ENCODE measurements around the gene MYH15.

The MYH15 gene

DNA sequence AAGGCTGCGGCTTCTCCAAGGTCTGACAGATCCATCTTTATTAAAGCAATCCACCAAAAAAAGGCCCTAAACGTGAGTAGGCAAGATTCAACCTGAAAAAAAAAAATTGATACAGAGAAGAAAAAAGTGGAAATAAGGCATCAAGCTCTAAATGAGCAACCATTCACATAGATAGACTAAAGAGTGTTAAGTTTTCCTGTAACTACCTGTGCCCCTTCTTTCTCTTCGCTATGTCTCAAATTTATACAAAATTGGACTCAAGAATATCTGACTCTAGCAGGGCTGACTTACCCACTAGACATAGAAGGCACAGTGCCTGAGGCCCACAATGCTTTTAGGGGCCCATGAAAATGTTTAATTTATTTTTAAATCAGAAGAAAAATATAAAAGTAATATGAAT lies at the start of gene MYH15:
MYH15 (minus strand) TSS at position 101 of the 400 bp plus-strand sequence; CDS start at position 35, 66 bp downstream.
- DNase-seq = no peak

DNA sequence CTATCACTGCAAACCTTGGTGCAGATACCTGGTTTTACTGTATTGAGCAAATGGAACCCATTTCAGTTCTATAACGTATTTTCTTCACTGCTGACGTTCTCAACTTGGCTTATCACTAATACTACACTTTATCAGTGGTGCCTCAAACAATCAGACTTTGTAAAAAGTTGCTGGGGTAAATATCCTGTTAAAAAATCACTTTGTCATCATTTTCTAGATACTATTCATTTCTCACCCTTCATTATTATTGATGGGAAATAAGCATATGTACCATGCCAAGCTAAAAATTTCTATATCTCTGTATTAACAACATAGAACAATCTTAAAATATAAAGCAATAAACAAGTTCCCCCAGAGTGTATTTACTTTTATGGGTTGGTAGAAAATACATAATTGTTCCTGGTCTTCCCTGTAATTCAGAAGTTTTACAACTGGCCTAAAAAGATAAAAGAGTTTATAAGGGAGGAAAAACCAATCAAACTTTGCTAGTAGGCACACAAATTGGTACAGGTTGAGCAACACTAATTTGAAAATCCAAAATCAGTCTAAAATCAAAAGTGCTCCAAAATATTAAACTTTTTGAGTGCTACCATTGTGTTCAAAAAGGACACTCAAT lies 45.7 kb upstream of the MYH15 start:
- DNase-seq = no peak

DNA sequence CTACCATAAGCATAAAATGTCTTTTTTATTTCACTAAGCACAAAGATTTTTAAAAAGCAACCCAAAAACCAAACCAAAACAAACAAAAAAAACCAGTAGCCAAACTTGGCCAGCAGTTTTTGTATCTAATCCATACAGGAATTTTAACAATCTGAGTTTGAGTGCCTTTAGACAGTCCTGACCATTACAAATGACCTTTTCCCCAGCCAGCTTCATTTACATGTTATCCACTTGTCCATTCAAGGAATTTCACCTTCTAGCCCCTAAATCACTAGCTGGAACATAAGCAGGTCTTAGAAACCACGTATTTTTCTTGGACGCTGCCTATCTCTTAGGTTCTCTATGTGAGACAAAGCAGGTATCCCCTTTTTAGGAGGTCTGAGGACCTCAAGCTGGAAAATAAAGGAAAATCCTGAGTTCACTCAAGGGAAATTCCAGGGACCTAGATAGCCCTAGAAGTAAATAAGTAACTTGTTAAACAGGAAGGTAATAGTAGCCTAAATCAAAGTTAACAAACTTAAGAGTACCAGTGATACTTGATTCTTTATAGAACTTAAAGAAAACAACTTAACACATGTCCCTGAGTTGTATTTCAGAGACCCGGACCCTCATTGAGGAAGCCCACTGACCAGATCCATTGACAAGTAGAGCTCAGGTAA lies 44.6 kb upstream of the MYH15 start:
- DNase-seq = no peak

DNA sequence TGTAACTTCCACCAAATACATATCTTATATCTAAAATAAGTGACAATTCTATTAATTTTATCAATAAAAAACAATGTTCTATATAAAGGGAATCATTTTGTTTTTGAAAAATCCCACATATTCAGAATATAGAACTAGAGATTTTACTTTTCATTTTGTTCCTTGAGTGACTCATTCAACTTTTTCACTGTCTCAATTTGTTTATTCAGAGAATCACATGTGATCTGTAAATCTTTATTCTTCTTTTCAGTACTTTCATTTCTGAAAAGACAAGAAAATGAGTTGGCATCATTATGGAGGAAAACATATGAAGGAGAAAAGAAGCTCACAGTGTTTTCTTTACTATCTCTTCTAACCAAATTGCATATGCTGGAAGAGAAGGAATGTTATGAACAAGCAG lies 43.8 kb upstream of the MYH15 start:
- no peak for DNase-seq

DNA sequence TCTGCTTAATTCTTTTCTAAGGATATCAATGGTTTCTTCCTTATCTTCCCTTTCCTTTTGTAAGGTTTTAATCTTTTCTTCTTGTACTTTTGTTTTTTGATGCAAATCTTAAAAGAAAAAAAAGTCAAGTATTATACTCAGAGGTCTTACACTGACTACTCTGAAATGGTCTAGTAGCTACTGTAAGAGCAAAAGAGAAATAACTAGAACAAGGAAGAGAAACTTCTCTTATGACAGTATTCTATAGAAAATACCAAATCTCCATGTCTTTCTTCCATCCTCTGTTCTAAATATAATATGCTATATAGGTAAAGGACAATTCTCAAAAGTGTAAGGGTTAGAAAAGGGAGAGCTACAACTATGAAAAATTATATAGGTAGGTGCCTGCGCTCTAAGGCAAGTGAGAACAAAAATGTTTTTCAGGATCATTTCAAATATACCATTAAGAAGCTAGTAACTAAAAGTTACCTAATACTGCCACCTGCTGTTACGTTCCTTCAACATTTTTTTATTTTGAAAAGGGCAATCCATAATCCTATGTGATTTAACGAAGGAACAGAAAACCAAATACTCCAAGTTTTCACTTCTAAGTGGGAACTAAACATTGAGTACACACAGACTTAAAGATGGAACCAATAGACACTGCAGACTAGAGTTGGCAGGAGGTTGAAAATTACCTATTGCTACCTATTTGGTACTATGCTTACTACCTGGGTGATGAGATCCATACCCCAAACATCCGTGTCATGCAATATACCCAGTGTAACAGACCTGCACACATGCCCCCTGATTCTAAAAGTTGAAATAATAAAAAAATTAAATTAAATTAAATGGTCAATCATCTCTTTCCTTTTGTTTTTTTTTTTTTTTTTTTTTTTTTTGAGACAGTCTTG lies 42.1 kb upstream of the MYH15 start:
- peak in 1 of 2 experiments; percentile 31 for DNase-seq

DNA sequence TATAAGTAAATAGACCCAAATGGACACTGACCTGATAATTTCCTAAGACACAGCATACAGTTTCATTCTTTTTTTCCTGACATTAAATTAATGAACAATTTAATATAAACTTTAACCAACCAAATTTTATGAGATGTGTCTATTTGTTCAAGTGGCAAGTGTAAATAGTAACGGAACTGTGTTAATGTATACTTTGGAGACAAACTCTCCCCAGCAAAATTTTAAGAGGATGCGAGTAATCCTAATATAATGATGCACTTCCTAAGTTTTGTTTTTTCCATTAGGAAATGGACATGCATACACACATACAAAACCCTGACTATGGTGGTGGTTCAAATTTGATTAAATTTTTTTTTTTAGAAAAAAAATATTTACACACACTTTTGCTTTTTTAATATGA lies 38.5 kb upstream of the MYH15 start:
- DNase-seq = no peak

DNA sequence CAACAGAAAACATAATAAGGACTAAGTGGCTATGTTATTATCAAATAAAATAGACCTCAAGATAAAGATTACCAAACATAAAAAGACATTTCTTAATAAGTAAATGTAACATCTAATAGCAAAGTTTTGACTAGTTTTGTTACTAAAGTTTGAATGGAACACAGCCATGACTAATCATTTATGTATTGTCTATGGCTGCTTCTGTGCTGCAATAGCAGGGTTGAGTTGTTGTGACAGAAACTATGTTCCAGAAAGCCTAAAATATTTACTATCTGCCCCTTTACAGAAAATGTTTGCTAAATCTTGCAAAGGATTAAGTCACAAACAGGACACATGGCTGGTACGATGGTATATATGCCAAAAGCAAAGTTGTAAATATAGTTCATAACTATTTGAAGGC lies 37.9 kb upstream of the MYH15 start:
- no peak for DNase-seq

DNA sequence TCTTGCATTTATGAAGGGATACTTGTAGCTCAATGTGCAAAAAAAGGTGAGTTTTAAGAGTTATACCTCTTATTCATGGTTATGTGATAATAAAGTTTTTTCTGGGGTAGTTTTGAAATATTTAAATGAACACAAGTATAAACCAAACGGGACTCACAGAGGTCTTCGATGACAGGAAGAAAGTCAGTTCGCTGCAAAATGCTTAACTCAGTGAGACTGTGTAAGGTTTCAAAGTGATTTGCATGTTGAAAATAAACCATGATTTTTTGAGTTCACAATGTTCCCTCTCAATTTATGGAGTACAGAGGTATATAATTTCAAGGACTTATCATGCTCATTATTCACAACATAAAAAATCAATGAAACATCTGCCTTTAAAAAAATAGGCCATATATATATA lies 36.3 kb upstream of the MYH15 start:
- no peak for DNase-seq

DNA sequence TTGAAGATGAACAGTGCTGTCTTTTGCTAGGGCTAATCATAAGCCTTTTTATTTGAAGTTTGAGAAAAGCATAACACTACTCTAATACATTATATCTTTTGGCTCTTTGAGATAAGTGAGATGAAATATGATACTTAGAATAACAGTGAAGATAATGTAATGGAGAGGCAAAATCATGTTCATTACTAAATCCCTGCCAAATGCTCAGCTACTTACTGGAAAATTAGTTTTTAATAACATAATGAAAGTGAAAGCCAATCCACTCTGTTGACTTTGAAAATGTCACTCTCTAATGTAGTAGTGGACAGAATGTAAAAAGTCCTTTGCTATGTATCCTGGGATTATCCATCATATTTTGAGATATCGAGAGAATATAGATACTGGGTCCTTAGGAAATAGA lies 35.9 kb upstream of the MYH15 start:
- no peak for DNase-seq

DNA sequence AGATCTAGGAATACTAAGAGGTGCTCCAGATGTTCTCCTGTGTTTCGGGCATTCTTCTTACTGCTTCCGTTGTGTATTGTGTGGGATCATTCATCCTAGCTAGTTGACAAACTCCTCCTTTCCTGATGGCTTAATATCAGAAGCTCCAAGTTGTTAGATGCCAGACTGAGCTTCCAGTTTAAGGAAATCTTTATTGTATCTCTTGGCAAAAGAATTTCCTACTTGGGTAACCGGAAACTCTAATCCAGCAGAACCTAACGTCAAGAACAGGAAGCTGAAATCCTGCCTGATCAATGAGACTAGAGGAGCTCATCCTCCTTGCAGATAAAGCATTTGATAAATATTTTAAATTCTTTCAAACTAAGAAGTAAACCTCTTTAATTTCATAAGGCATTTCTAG lies 27.7 kb upstream of the MYH15 start:
- DNase-seq = no peak

DNA sequence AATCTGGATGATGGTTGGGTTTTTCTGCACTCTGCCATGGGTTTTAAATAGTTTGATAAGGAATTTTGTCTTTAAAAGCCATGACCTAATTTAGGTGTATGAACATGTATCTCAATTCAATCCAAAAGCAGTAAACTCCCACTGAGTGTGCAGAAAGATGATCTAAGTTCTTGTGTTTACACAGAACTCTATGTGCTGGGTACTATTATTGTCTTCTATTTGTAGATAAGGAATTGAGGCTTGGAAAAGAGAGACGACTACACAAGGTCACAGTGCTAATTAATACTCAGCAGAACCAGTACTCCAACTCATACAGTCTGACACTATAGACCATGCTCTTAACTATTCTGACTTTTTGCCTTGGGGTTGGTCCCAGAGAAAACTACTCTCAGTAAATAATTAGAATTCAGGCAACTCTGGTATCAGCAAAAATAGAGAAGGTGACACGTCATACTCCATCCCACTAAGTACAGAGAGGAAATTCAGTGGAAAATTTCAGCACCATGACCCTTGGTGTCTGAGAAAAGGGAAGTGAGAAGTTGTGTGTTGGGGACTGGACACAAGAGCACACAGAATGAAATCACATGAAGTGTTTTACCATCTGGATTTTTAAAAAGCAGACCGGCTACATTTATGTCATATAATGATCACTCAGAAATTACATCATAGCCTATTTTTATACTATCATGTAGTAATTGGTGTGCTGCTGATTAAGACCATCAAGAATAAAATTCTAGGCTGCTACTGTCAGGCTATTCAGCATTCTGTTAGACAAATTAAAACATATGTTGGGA lies 18.3 kb upstream of the MYH15 start:
- no peak for DNase-seq

DNA sequence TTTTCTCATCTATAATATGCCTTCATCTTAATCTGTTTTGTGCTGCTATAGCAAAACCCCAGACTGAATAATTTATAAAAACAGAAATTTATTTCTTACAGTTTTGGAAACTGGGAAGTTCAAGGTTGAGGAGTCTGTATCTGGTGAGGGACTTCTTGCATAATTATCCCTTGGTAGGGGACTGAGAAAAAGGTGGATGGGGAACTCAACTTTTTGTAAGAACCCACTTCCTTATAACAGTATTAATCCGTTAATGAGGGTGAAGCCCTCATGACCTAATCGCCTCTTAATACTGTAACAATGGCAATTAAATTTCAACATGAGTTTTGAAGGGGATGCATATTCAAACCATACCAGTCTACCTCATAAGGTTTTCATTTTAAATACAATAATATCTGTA lies 17.4 kb upstream of the MYH15 start:
- DNase-seq = no peak

DNA sequence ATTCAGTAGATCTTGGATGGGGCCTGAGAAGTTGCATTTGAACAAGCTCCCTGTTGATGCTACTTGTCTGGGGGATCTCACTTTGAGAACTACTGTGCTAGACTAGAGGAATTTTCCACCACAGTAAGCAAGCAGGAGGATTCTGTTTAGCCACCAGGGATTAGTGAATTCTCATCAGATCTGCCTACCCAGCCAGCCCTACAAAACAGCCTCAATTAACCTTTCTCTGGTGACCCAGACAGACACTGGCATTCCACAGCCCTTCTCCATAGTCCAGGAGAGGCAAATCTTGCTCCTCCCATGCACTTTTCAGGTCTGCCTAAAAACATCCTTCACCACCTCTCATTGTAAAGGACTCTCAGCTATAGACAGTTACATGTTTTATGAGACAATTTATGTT lies 16.7 kb upstream of the MYH15 start:
- no peak for DNase-seq

DNA sequence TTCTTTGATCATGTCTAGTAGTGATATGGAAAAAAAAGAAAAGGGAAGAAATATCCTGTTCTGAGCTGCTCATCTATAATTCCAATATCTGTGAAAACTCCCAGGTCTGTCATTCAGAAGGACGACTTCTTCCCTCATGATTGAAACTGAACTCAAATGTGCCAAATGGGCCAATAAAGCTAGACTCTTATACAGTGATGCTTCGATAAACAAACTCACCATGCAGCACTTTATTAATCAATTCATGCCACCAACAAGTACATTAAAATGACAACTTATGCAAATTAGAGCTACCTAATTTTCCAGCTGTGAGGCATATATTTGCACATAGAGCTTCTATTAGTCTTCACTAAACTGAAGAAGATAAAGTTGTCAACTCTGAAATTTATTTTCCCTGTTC lies 15.6 kb upstream of the MYH15 start:
- DNase-seq = no peak

DNA sequence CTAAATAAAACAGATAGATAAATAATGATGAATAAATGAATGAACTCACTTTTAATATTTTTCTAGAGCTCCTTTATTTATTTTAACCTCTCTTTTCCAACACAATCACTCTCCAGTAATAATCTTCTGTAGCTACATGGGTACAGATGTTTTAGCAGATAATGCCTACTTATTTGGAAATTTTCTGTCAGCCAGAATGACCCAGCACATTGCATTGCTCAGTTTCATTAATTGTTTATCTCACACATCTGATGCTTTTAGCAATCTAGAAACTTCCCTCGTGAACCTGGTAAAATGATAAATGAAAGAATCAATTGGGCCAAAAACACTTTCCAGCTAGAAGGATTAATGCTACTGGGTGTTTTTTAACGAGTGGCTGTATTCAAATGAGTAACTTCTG lies 14.9 kb upstream of the MYH15 start:
- no peak for DNase-seq

DNA sequence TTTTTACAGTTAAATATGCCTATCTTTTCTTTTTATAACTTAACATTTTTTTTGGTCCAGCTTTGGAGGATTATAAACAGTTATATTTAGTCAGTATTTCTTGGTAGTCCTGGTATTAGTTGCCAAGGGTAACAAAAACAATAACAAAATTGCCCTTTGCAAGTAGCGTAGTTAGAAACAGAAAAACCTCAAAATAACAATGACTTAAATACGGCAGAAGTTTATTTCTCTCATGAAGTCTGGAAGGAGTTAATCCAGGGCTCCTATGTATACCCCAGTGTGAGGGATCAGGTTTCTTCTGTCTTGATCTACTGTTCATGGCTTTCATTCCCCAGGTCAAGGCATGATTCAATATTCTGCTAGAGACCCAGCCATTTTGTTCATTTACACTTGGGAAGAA lies 14.1 kb upstream of the MYH15 start:
- no peak for DNase-seq

DNA sequence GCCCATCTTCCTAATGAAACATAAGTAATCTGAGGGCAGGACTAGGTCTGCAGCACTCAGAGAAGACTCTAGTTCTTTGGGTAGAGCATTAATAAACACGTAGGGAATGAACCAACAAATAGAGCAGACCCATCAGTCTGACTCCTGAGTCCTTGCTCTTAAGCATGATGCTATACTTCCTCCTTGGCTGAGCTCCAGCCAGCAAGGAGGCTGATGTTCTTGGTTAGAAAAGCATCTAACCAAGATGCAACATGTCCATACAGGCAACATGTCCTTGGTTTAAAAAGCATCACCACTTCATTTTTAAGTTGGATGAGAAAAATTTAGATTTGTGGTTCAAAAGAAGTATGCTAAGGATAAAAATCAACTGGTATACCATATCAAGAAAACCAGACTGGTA lies 8.5 kb upstream of the MYH15 start:
- DNase-seq = no peak

DNA sequence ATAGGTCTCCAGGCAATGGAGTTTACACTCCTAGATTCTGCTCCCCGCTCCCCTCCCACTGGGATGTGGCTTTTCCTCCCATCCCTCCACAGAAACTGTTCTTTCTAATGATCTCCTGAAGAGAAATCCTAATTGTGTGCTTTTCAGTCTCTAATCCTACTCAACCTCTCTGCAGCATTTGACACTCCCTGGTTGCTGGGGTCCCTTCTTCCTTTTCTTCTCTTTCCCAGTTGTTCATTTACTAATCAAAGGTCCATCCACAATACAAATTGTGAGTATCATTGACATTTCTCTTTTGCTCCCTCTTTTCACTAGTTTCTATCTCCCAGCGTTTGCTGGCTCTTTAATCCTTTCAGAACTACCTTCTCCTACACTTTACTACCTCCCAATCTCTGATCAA lies 6.5 kb upstream of the MYH15 start:
- no peak for DNase-seq

DNA sequence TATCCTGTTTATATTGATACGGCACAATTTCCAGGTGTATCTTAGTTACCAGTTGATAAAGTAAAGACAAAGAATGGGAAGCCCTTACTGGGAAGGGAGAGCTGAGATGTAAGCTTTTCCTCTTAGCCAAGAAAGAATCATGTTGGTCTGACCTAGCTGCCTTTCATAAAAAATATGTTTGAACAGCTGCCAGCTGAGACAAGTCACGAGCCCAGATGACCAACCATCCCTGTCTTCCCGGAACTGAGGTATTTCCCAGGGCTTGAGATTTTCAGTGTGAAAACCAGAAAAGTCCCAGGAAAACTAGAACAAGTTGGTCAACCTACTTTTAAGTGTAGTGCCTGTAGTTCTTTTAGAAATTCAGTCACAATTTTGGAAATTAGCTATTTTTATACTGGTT lies 3.6 kb upstream of the MYH15 start:
- DNase-seq = no peak

DNA sequence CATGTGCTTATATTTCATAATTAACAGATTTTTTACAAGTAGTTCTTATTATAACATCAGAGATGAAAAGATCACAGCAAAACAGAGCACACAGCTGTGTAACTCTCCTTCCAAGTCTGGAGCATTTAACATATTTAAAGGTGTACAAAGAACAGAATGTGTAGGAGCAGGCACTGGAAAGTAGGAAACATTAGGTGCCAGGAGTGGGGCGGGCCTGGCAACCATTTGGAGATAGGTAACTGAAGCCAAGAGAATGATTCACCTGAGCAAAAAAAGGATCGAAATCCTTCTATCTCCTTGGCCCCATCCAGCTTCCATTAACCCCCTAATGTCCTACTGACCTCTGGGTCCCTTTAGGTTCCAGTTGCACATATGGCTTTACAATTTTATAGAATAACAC lies 2.3 kb upstream of the MYH15 start:
- no peak for DNase-seq

DNA sequence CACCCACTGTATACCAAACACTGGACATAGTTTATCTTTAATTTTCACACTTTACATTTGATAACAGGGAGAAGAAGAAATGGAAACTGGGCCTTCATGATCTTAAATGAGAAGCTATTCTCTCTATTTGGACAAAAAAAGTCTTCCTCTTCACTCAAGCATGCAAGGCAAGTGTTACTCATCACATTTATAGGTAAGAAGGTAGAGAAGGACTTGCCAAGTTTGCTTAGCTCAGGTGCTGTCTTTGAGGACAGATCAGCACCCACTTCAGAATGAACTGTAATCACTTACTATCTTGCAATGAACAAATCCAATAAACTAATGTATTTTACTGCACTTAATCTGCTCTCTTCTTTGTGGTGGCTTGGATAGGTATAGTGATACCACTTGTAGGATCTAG lies 1.1 kb upstream of the MYH15 start:
- no peak for DNase-seq

DNA sequence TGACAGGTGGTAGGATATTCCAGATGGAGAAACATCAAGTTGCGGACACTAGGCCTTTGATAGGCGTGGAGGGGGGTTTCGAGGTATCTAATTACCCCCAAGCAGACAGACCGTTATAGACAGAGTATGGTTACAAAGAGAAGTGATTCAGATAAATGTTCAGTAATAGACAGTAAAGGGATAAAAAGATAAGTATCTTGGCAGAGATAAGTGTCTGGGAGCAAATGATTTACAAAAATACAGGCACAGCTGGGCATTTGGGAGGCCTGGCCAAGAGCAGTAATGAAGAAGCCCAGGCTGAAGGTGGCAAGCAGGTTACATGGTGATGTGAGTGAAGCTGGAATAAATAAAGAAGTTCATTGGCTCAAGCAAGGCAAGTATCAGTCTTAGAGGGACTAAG lies 659 bp upstream of the MYH15 start:
- no peak for DNase-seq

DNA sequence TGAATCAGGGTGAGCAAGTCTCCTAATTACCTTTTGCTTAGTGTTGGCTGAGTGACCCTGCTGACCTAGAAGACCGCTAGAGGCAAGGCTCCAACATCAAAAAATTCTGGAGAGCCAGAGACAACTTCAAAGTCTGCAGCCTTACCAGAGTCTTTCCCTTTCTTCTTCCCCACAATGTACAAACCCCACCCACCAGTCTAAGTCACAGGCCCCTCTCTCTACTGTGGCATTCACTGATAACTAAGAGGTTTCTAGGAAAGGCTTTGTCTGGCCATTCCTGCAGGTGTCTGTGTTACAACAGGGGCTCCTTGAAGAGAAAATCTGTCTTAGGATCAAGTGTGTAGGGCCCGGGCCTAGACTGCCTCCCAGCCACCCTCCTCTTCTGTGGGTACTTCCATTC lies 525 bp downstream of the MYH15 start:
- no peak for DNase-seq
